Measurements from ENCODE around the gene NFATC2. TPM values are rescaled to one million over a fixed set of nuclear protein-coding genes. Genes with fewer than 3 reads are reported as not detected.

Gene NFATC2
- polyA plus RNA-seq, 2 donors: 0.75 to 0.90 TPM

GRCh38 chr20:51494241-51495110 lies 48.0 kb downstream of the NFATC2 start:
- peaks cover 8 to 17% of the 10 kb centered on the region in 2 donors for H3K4me1 ChIP-seq (ENCODE audit: control insufficient read depth in 2 of 2, insufficient read depth in 2 of 2, low read length in 1 of 2)
- H3K27me3 ChIP-seq (ENCODE audit: control insufficient read depth in 1 of 2, insufficient read depth in 2 of 2, low read length in 2 of 2): no peaks in the 10 kb centered on the region
- H3K4me3 ChIP-seq (ENCODE audit: low read depth in 1 of 2, low read length in 2 of 2): no peak overlapping the region
- 77 to 79% methylated on average over 16 of the region's 16 CpGs for WGBS, 2 donors
- H3K36me3 ChIP-seq (ENCODE audit: control insufficient read depth in 2 of 2, insufficient read depth in 2 of 2, low read length in 1 of 2): no peaks in the 10 kb centered on the region
- no peak overlapping the region for H3K27ac ChIP-seq (ENCODE audit: low read depth in 2 of 2, low read length in 1 of 2)
- no peaks in the 10 kb centered on the region for H3K9me3 ChIP-seq (ENCODE audit: control insufficient read depth in 2 of 2, insufficient read depth in 1 of 2, low read depth in 1 of 2, low read length in 1 of 2)

GRCh38 chr20:51493346-51493791 lies 49.1 kb downstream of the NFATC2 start:
- Histone ChIP-seq H3K36me3 (ENCODE audit: control insufficient read depth in 2 of 2, insufficient read depth in 2 of 2, low read length in 1 of 2) (no peaks in the 10 kb centered on the region), H3K4me1 (ENCODE audit: control insufficient read depth in 2 of 2, insufficient read depth in 2 of 2, low read length in 1 of 2) (peaks cover 8 to 13% of the 10 kb centered on the region in 2 donors), H3K27ac (ENCODE audit: low read depth in 2 of 2, low read length in 1 of 2) (no peak overlapping the region), H3K4me3 (ENCODE audit: low read depth in 1 of 2, low read length in 2 of 2) (no peak overlapping the region), H3K9me3 (ENCODE audit: control insufficient read depth in 2 of 2, insufficient read depth in 1 of 2, low read depth in 1 of 2, low read length in 1 of 2) (no peaks in the 10 kb centered on the region), H3K27me3 (ENCODE audit: control insufficient read depth in 1 of 2, insufficient read depth in 2 of 2, low read length in 2 of 2) (no peaks in the 10 kb centered on the region)
- 82 to 84% methylated on average over 10 of the region's 10 CpGs for WGBS, 2 donors

GRCh38 chr20:51492167-51493092 lies 50.1 kb downstream of the NFATC2 start:
- Histone ChIP-seq H3K4me3 (ENCODE audit: low read depth in 1 of 2, low read length in 2 of 2) (peak overlapping the region in 1 of 2 donors; percentile 20), H3K27me3 (ENCODE audit: control insufficient read depth in 1 of 2, insufficient read depth in 2 of 2, low read length in 2 of 2) (no peaks in the 10 kb centered on the region), H3K4me1 (ENCODE audit: control insufficient read depth in 2 of 2, insufficient read depth in 2 of 2, low read length in 1 of 2) (peaks cover 8 to 12% of the 10 kb centered on the region in 2 donors), H3K27ac (ENCODE audit: low read depth in 2 of 2, low read length in 1 of 2) (peak overlapping the region in 1 of 2 donors; percentile 45), H3K9me3 (ENCODE audit: control insufficient read depth in 2 of 2, insufficient read depth in 1 of 2, low read depth in 1 of 2, low read length in 1 of 2) (no peaks in the 10 kb centered on the region), H3K36me3 (ENCODE audit: control insufficient read depth in 2 of 2, insufficient read depth in 2 of 2, low read length in 1 of 2) (no peaks in the 10 kb centered on the region)
- 18 to 23% methylated on average over 47 of the region's 47 CpGs for WGBS, 2 donors

- 84 to 86% methylated on average over 11 of the region's 11 CpGs for WGBS, 2 donors
- Histone ChIP-seq H3K27ac (ENCODE audit: low read depth in 2 of 2, low read length in 1 of 2) (no peak overlapping the region), H3K9me3 (ENCODE audit: control insufficient read depth in 2 of 2, insufficient read depth in 1 of 2, low read depth in 1 of 2, low read length in 1 of 2) (no peaks in the 10 kb centered on the region), H3K4me1 (ENCODE audit: control insufficient read depth in 2 of 2, insufficient read depth in 2 of 2, low read length in 1 of 2) (peaks cover 5 to 10% of the 10 kb centered on the region in 2 donors), H3K36me3 (ENCODE audit: control insufficient read depth in 2 of 2, insufficient read depth in 2 of 2, low read length in 1 of 2) (no peaks in the 10 kb centered on the region), H3K27me3 (ENCODE audit: control insufficient read depth in 1 of 2, insufficient read depth in 2 of 2, low read length in 2 of 2) (no peaks in the 10 kb centered on the region), H3K4me3 (ENCODE audit: low read depth in 1 of 2, low read length in 2 of 2) (no peak overlapping the region)
Measured at GRCh38 chr20:51491393-51491792, 51.1 kb downstream of the NFATC2 start.

GRCh38 chr20:51490635-51491034 lies 51.9 kb downstream of the NFATC2 start:
- H3K9me3 ChIP-seq (ENCODE audit: control insufficient read depth in 2 of 2, insufficient read depth in 1 of 2, low read depth in 1 of 2, low read length in 1 of 2): no peaks in the 10 kb centered on the region
- no peak overlapping the region for H3K27ac ChIP-seq (ENCODE audit: low read depth in 2 of 2, low read length in 1 of 2)
- H3K4me1 ChIP-seq (ENCODE audit: control insufficient read depth in 2 of 2, insufficient read depth in 2 of 2, low read length in 1 of 2): peaks cover 5 to 10% of the 10 kb centered on the region in 2 donors
- no peaks in the 10 kb centered on the region for H3K27me3 ChIP-seq (ENCODE audit: control insufficient read depth in 1 of 2, insufficient read depth in 2 of 2, low read length in 2 of 2)
- H3K4me3 ChIP-seq (ENCODE audit: low read depth in 1 of 2, low read length in 2 of 2): no peak overlapping the region
- WGBS, 2 donors: 89 to 92% methylated on average over 2 of the region's 2 CpGs
- H3K36me3 ChIP-seq (ENCODE audit: control insufficient read depth in 2 of 2, insufficient read depth in 2 of 2, low read length in 1 of 2): no peaks in the 10 kb centered on the region

GRCh38 chr20:51489611-51490010 lies 52.9 kb downstream of the NFATC2 start:
- peaks cover 5 to 10% of the 10 kb centered on the region in 2 donors for H3K4me1 ChIP-seq (ENCODE audit: control insufficient read depth in 2 of 2, insufficient read depth in 2 of 2, low read length in 1 of 2)
- no peaks in the 10 kb centered on the region for H3K36me3 ChIP-seq (ENCODE audit: control insufficient read depth in 2 of 2, insufficient read depth in 2 of 2, low read length in 1 of 2)
- H3K27ac ChIP-seq (ENCODE audit: low read depth in 2 of 2, low read length in 1 of 2): no peak overlapping the region
- H3K4me3 ChIP-seq (ENCODE audit: low read depth in 1 of 2, low read length in 2 of 2): no peak overlapping the region
- no peaks in the 10 kb centered on the region for H3K9me3 ChIP-seq (ENCODE audit: control insufficient read depth in 2 of 2, insufficient read depth in 1 of 2, low read depth in 1 of 2, low read length in 1 of 2)
- H3K27me3 ChIP-seq (ENCODE audit: control insufficient read depth in 1 of 2, insufficient read depth in 2 of 2, low read length in 2 of 2): no peaks in the 10 kb centered on the region
- 88 to 95% methylated on average over 7 of the region's 7 CpGs for WGBS, 2 donors

- Histone ChIP-seq H3K9me3 (ENCODE audit: control insufficient read depth in 2 of 2, insufficient read depth in 1 of 2, low read depth in 1 of 2, low read length in 1 of 2) (no peaks in the 10 kb centered on the region), H3K27ac (ENCODE audit: low read depth in 2 of 2, low read length in 1 of 2) (no peak overlapping the region), H3K4me3 (ENCODE audit: low read depth in 1 of 2, low read length in 2 of 2) (no peak overlapping the region), H3K27me3 (ENCODE audit: control insufficient read depth in 1 of 2, insufficient read depth in 2 of 2, low read length in 2 of 2) (no peaks in the 10 kb centered on the region), H3K4me1 (ENCODE audit: control insufficient read depth in 2 of 2, insufficient read depth in 2 of 2, low read length in 1 of 2) (peaks cover 8 to 10% of the 10 kb centered on the region in 2 donors), H3K36me3 (ENCODE audit: control insufficient read depth in 2 of 2, insufficient read depth in 2 of 2, low read length in 1 of 2) (no peaks in the 10 kb centered on the region)
- WGBS, 2 donors: 75 to 84% methylated on average over 5 of the region's 5 CpGs
Measured at GRCh38 chr20:51488331-51488730, 54.2 kb downstream of the NFATC2 start.

- H3K9me3 ChIP-seq (ENCODE audit: control insufficient read depth in 2 of 2, insufficient read depth in 1 of 2, low read depth in 1 of 2, low read length in 1 of 2): no peaks in the 10 kb centered on the region
- H3K27me3 ChIP-seq (ENCODE audit: control insufficient read depth in 1 of 2, insufficient read depth in 2 of 2, low read length in 2 of 2): no peaks in the 10 kb centered on the region
- 43 to 62% methylated on average over 20 of the region's 20 CpGs for WGBS, 2 donors
- H3K36me3 ChIP-seq (ENCODE audit: control insufficient read depth in 2 of 2, insufficient read depth in 2 of 2, low read length in 1 of 2): no peaks in the 10 kb centered on the region
- no peak overlapping the region for H3K4me3 ChIP-seq (ENCODE audit: low read depth in 1 of 2, low read length in 2 of 2)
- peaks cover 8 to 9% of the 10 kb centered on the region in 2 donors for H3K4me1 ChIP-seq (ENCODE audit: control insufficient read depth in 2 of 2, insufficient read depth in 2 of 2, low read length in 1 of 2)
- H3K27ac ChIP-seq (ENCODE audit: low read depth in 2 of 2, low read length in 1 of 2): peak overlapping the region in 1 of 2 donors; percentile 24
Measured at GRCh38 chr20:51487565-51488268, 54.8 kb downstream of the NFATC2 start.

GRCh38 chr20:51487076-51487475 lies 55.4 kb downstream of the NFATC2 start:
- Histone ChIP-seq H3K36me3 (ENCODE audit: control insufficient read depth in 2 of 2, insufficient read depth in 2 of 2, low read length in 1 of 2) (no peaks in the 10 kb centered on the region), H3K27me3 (ENCODE audit: control insufficient read depth in 1 of 2, insufficient read depth in 2 of 2, low read length in 2 of 2) (no peaks in the 10 kb centered on the region), H3K9me3 (ENCODE audit: control insufficient read depth in 2 of 2, insufficient read depth in 1 of 2, low read depth in 1 of 2, low read length in 1 of 2) (no peaks in the 10 kb centered on the region), H3K27ac (ENCODE audit: low read depth in 2 of 2, low read length in 1 of 2) (no peak overlapping the region), H3K4me3 (ENCODE audit: low read depth in 1 of 2, low read length in 2 of 2) (no peak overlapping the region), H3K4me1 (ENCODE audit: control insufficient read depth in 2 of 2, insufficient read depth in 2 of 2, low read length in 1 of 2) (peaks cover 4 to 7% of the 10 kb centered on the region in 2 donors)
- 77 to 85% methylated on average over 7 of the region's 7 CpGs for WGBS, 2 donors
